Mucosa of stomach (tissue), 1 donor: ENCODE measurements around the gene DACT2.
"Not testable (repeated sequence)": the region's sequence is repeated elsewhere in the genome, so short reads cannot be mapped to it uniquely, and the experiment has no call there.

ENCODE experiments used
- H3K27me3 ChIP-seq: one replicate; pipeline ENCODE4 v1.7.0; 2013; ENCODE audit warnings: mild to moderate bottlenecking, low read length; ENCODE audit not compliant: control insufficient read depth, insufficient read depth
- H3K36me3 ChIP-seq: one replicate; pipeline ENCODE4 v1.7.0; 2013; ENCODE audit warnings: low read length; ENCODE audit not compliant: control insufficient read depth, insufficient read depth
- H3K4me1 ChIP-seq: one replicate; pipeline ENCODE4 v1.7.0; 2013; ENCODE audit warnings: mild to moderate bottlenecking, low read length; ENCODE audit not compliant: control insufficient read depth, insufficient read depth
- H3K4me3 ChIP-seq: one replicate; pipeline ENCODE4 v1.7.0; 2013; ENCODE audit warnings: low read length
- H3K9ac ChIP-seq: one replicate; pipeline ENCODE4 v1.7.0; 2013; ENCODE audit warnings: mild to moderate bottlenecking, low read length, moderate library complexity
- H3K9me3 ChIP-seq: one replicate; pipeline ENCODE4 v1.7.0; 2013; ENCODE audit warnings: mild to moderate bottlenecking, low read length, moderate library complexity; ENCODE audit not compliant: control insufficient read depth
- donor health status: Pancreatic carcinoma.

Gene DACT2

DNA sequence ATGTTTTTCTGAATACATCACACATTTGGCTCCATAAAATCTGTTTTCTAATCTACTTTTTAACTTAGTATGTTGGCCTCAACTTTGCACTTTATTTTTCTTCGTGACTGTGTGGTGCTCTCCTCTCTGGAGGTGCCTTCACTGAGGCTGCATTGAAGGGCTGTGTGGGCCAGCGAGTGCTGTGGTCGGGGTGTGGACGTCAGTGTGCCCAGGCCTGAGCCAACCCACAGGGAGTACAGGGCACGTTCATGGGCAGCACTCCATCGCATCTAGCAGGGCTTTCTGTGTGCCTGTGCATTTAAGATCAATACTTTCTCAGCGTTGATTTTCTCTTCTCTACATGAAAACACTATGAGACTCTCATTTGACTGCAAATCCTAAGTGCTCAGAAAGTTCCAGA lies 37.8 kb downstream of the DACT2 start:
- no peaks in the 10 kb centered on the region for H3K9me3 ChIP-seq
- no peaks in the 10 kb centered on the region for H3K36me3 ChIP-seq
- peaks cover 5% of the 10 kb centered on the region for H3K27me3 ChIP-seq
- H3K9ac ChIP-seq, result no peak overlapping the region
- no peak overlapping the region for H3K4me3 ChIP-seq
- peaks cover 5% of the 10 kb centered on the region for H3K4me1 ChIP-seq

DNA sequence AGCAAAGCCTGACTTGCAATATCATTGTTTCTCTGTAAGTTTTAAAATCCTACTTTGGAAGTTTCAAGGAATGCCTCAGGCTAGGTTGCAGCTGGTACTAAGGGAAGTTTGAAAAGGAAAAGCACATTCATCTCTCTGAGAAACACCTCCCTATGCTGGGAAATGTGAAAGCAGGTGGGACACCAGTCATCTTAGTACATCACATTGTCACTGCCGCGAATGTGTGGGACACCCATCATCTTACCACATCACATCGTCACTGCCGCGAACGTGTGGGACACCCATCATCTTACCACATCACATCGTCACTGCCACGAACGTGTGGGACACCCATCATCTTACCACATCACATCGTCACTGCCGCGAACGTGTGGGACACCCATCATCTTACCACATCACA lies 38.3 kb downstream of the DACT2 start:
- H3K4me1 ChIP-seq, H3K4me3 ChIP-seq, H3K27me3 ChIP-seq, H3K36me3 ChIP-seq, H3K9me3 ChIP-seq, H3K9ac ChIP-seq: not testable (repeated sequence)

DNA sequence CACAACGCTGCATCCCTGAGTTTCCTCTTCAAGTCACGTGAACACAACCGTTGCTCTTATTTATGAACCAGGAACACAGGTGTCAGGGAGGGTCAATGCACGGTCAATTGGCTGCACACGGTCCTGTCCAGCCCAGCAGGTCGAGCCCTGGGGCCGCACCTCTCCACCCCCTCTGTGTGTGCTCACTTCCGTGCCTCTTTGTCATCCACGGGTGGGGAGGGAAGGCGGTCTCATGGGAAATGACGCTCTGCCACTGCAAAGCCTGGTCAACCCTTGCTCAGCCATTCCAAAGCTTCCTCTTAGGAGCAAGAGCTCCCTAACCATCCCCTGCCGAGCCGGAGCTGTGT lies 38.7 kb downstream of the DACT2 start:
- Histone ChIP-seq H3K9me3 (no peaks in the 10 kb centered on the region), H3K4me1 (peaks cover 5% of the 10 kb centered on the region), H3K36me3 (no peaks in the 10 kb centered on the region), H3K27me3 (peaks cover 5% of the 10 kb centered on the region), H3K4me3 (no peak overlapping the region), H3K9ac (no peak overlapping the region)

DNA sequence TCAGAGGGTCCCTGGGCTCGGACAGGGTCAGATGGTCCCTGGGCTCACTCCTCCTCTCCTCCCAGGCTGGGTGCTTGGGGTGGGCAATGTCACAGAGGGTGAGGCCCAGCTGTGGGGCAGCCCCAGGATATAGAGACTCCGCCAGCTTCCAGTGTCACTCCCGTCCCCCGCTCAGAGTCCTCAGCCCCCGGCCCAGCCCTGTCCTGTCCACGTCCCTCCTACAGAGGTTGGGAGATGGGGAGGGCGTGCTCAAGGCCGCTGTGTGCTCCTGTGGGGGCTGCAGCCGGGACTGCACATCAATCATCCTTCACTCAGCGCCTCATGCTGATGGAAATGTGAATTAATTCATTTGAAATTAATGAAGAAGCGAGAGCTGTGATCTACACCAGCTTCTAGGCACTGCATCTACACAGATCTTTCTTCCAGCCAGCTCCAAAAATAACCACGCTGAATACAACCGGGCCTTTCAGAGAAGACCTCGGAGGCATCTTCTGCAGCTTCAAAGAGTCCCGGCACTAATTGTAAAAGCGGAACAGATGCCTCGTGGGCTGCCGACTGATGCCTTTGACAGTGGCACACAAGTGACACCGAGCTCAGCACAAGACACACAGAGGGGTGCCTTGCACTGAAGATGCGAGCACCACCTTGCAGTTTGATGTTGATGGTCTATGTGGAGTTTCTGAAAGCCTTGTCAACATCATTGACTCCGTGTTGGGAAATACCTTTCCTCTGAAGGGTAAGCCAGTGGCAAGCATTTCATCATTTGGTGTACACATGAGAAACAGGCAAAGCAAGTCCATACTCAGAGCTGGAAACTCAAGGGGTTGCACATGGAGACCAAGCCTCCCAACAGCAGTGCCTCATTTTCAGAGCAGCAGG lies 39.3 kb downstream of the DACT2 start:
- H3K9me3 ChIP-seq, result no peaks in the 10 kb centered on the region
- peaks cover 5% of the 10 kb centered on the region for H3K4me1 ChIP-seq
- no peak overlapping the region for H3K9ac ChIP-seq
- H3K36me3 ChIP-seq, result no peaks in the 10 kb centered on the region
- no peak overlapping the region for H3K4me3 ChIP-seq
- peaks cover 5% of the 10 kb centered on the region for H3K27me3 ChIP-seq

DNA sequence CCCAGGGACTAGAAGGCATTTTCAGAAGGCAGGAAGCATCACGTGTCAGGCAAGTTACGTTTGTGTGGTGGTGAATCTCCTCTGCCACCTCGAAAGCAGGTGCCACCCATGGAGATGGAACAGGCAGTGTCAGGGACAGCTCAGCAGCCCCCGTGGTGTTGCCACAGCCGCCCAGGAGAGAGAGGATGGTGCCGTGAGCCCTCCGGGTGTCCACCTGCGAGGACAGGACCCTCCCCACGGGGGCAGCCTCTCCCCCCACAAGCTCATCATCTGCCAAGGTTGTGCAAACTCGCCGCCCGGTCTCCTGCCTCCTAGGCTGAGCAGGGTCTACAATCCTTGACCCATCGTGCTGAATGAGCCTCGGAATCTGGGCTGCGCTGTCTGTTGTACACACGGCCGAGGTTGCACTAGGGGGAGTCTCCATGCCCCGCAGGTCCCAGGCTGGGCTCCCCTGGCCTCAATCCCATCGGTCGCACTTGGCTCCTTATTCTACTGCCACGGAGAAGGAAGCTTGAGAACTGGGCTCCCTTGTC lies 40.1 kb downstream of the DACT2 start:
- Histone ChIP-seq H3K27me3 (peaks cover 5% of the 10 kb centered on the region), H3K36me3 (no peaks in the 10 kb centered on the region), H3K9me3 (no peaks in the 10 kb centered on the region), H3K4me3 (no peak overlapping the region), H3K9ac (no peak overlapping the region), H3K4me1 (peaks cover 9% of the 10 kb centered on the region)

DNA sequence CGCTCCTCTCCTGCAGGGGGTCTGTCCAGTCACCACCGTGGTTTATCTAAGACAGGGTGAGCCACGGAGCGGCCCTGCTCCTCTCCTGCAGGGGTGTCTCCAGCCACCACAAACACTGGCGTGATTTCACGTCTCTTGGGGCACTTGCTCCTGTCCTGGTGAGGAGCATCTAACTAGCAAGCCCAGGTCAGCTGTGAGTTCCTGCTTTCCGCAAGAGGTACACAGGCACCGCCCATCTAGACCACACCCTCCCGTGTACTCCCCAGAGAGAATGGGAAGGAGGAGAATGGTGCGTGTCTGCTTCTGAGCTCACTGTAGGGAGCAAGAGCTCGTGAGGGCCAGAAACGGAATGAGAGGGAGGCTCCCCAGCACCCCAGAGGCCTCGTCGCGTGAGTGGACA lies 40.7 kb downstream of the DACT2 start:
- no peak overlapping the region for H3K9ac ChIP-seq
- peaks cover 13% of the 10 kb centered on the region for H3K4me1 ChIP-seq
- H3K27me3 ChIP-seq, result peaks cover 5% of the 10 kb centered on the region
- no peaks in the 10 kb centered on the region for H3K9me3 ChIP-seq
- no peak overlapping the region for H3K4me3 ChIP-seq
- no peaks in the 10 kb centered on the region for H3K36me3 ChIP-seq

DNA sequence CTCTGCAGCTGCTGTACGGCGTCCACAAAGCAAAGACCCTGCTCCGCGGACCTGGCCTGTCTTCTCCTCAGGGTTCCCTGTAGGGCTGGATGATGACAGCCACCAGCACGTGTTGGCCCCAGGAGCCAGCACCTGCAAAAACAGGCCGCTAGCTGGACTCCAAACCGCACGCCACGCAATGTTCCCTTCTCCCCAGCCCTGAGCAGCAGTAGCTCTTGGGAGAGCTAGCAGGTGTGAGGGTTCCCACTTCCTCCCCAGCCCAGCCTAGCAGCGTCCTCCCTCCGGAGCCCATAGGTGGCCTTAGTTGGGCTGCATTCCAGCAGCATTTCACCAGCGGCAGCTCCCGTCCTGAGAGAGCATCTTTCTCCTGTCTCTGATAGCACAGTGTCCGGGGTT lies 42.3 kb downstream of the DACT2 start:
- no peaks in the 10 kb centered on the region for H3K9me3 ChIP-seq
- peaks cover 5% of the 10 kb centered on the region for H3K27me3 ChIP-seq
- H3K36me3 ChIP-seq, result no peaks in the 10 kb centered on the region
- H3K4me1 ChIP-seq, result peaks cover 28% of the 10 kb centered on the region
- H3K9ac ChIP-seq, result no peak overlapping the region
- no peak overlapping the region for H3K4me3 ChIP-seq

DNA sequence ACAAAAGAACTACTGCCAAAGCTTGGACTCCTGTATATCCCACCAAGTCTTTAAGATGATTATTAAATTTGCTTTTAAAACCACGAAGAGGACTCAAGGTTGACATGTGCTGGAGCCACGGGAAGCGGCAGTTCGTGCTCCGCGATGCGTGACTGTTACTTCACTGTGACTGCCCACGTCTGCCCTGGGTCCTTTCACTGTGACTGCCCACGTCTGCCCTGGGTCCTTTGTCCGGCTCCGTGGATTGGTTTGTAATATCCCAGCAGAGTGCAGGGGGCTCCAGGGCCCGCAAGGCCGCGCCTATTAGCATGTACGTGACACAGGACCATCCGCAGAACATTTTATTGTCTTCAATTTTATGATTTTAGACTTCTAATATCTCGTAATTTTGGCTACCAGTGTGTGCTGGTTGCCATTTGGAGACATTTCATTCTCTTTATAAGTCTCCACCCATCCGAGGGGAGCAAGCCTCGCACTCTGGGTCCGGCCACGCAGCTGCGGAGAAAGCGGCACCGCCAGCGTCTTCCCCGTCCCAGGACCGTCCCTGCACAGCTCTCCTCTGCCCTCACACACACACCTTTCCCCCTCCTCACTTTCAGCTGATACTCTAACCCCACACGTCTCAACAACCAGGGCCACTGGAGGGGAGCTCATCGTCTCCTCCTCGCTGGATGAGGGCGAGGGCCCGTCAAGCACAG lies 42.9 kb downstream of the DACT2 start:
- H3K9ac ChIP-seq, result no peak overlapping the region
- H3K4me1 ChIP-seq, result peaks cover 30% of the 10 kb centered on the region
- no peaks in the 10 kb centered on the region for H3K36me3 ChIP-seq
- H3K4me3 ChIP-seq, result no peak overlapping the region
- peaks cover 5% of the 10 kb centered on the region for H3K27me3 ChIP-seq
- H3K9me3 ChIP-seq, result no peaks in the 10 kb centered on the region

DNA sequence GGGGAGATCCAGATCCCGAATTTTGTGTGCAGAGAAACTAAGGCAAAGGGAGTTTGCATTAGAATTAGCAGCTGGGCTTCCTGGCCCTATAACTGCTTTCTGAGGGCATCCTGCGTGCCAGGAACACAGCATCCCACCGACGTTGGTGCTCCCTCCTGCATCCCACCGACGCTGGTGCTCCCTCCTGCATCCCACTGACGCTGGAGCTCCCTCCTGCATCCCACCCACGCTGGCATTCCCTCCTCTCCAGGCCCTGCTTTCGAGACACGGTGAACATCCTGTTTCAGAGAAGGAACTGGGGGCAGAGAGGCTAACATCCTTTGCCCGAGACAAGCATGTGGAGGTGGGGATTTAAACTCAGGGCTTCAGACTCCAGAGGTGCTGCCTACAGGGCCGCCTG lies 44.4 kb downstream of the DACT2 start:
- Histone ChIP-seq H3K4me3 (no peak overlapping the region), H3K9ac (no peak overlapping the region), H3K36me3 (no peaks in the 10 kb centered on the region), H3K4me1 (peaks cover 30% of the 10 kb centered on the region), H3K9me3 (no peaks in the 10 kb centered on the region), H3K27me3 (peaks cover 7% of the 10 kb centered on the region)

DNA sequence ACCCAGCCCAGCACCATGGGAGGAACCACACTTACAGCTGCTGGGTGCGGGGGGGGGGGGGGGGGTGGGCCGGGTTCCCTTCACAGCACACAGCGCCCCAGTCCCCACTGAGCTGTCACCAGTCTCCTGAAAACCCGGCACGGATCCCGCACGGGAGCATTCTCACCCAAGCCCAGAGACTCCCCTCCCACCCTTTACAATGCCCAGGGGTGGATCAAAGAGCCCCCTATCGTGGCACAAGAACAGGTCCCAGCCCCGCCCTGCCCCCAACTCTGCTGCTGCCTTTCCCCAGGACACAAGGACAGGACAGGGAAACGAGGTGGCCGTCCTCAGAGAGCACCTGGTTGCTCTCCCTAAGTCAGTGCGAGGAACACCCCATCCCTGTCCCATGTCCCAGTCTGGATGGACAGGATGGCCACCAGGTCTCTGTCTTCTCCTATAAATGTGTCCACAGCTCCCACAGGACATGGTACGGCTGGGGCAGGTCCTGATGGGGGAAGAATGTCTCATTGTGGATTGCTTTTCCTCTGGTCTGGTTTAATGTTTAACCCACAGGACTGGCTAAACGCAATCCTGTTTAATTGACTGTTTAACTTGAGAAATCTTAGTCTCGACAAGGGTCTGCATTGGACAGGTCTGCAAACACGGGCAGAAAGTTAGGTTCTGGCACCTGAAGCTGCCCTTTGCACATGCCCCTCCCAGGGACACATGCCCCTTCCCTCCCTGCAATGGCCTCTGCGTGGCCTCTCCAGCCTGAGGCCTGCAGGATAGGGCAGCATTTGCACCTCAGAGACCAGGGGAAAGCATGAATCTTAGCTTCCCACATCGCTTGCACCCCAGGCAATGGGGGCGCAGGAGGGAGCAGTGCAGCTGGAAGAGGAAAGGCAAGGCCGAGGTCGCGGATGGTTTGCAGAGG lies 45.3 kb downstream of the DACT2 start:
- Histone ChIP-seq H3K4me1 (peaks cover 30% of the 10 kb centered on the region), H3K36me3 (no peaks in the 10 kb centered on the region), H3K4me3 (no peak overlapping the region), H3K9ac (peak overlapping the region; percentile 41), H3K9me3 (no peaks in the 10 kb centered on the region), H3K27me3 (peaks cover 3% of the 10 kb centered on the region)

DNA sequence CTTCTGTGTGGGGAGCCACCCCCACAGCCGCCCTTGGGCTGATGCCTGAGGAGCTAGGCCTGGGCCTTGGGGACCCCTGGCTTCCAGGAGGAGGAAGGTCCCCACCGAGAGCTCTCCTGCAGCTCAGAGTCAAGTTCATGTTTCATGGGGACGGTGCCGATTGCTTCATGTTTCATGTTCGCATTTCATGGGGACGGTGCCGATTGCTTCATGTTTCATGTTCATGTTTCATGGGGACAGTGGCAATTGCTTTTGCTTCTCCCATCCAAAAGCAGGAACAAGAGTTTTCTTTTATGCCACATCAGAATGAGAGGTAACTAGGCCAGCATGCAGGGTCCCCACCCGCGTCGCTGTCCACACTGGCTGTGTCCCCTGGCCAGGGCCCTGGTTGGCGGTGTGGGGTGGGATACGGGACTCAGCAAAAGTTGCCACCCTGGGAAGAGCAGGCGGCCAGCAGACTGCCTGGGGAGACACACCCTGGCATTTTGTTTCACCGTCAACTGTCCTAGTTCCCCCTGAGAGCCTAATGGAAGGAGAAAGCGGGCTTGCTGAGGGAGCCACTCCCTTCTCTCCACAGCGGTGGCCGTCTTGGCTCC lies 46.0 kb downstream of the DACT2 start:
- peaks cover 3% of the 10 kb centered on the region for H3K27me3 ChIP-seq
- H3K36me3 ChIP-seq, result no peaks in the 10 kb centered on the region
- H3K9ac ChIP-seq, result no peak overlapping the region
- no peaks in the 10 kb centered on the region for H3K9me3 ChIP-seq
- H3K4me3 ChIP-seq, result no peak overlapping the region
- H3K4me1 ChIP-seq, result peaks cover 25% of the 10 kb centered on the region
